SU-DHL-6 (cell line): Measurements from ENCODE around the gene TMEM43.

Experiments
- EZH2phosphoT487 ChIP-seq: fragments of 200-600 bp; sonication (generic), shearing (Covaris generic); conservative IDR thresholded peaks from 2 replicates; pipeline ENCODE4 v1.6.1; 2018; ENCODE audit warnings: mild to moderate bottlenecking, antibody characterized with exemption, low read length, moderate library complexity, mixed read lengths
- TF ChIP-seq, protein P1 (sequence below): fragments of 200-600 bp; sonication (generic); IDR thresholded peaks from one replicate; pipeline ENCODE4 v1.5.1; 2017; ENCODE audit warnings: antibody characterized with exemption, mild to moderate bottlenecking, low read length, moderate library complexity; ENCODE audit not compliant: insufficient read depth, poor library complexity, severe bottlenecking

- TF ChIP-seq, protein P1, sequence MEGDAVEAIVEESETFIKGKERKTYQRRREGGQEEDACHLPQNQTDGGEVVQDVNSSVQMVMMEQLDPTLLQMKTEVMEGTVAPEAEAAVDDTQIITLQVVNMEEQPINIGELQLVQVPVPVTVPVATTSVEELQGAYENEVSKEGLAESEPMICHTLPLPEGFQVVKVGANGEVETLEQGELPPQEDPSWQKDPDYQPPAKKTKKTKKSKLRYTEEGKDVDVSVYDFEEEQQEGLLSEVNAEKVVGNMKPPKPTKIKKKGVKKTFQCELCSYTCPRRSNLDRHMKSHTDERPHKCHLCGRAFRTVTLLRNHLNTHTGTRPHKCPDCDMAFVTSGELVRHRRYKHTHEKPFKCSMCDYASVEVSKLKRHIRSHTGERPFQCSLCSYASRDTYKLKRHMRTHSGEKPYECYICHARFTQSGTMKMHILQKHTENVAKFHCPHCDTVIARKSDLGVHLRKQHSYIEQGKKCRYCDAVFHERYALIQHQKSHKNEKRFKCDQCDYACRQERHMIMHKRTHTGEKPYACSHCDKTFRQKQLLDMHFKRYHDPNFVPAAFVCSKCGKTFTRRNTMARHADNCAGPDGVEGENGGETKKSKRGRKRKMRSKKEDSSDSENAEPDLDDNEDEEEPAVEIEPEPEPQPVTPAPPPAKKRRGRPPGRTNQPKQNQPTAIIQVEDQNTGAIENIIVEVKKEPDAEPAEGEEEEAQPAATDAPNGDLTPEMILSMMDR, result no peak
- no peak for TF ChIP-seq EZH2phosphoT487
These were observed 47.6 kb downstream of the TMEM43 start for GRCh38 chr3:14172496-14172895.
